Left renal cortex interstitium (tissue), 4 donors: ENCODE data around the gene EIF2S2. TPM values are rescaled to one million over a fixed set of nuclear protein-coding genes. Genes with fewer than 3 reads are reported as not detected.

Source experiments
- polyA plus RNA-seq, 4 donors: library from polyadenylated mRNA; unstranded; fragments of 120-200 nt; gene quantifications; one replicate each; pipeline ENCODE4 v1.2.1, GENCODE V29; 2013; ENCODE audit not compliant: insufficient read length in 4 of 4

Gene EIF2S2
- polyA plus RNA-seq, 4 donors: 45.5 to 54.3 (median 48.0) TPM

Other genes starting within 250 kb of the EIF2S2 start
- gene RALY, start 118.3 kb downstream of the EIF2S2 start, polyA plus RNA-seq: 100 to 1,000 TPM; 152 to 217 (median 178) TPM
- under 1 TPM in 3 of 4 donors, not detected in 1; 0.30 to 0.58 (median 0.34) TPM for gene ASIP, start 129.2 kb upstream of the EIF2S2 start, polyA plus RNA-seq
- 100 to 1,000 TPM; 183 to 195 (median 186) TPM for gene AHCY, start 191.1 kb upstream of the EIF2S2 start, polyA plus RNA-seq